Measurements from ENCODE around the gene AKAP14.
"Not testable (repeated sequence)": the region's sequence is repeated elsewhere in the genome, so short reads cannot be mapped to it uniquely, and the experiment has no call there.

AKAP14 gene

GRCh38 chrX:119895843-119896326 lies at the start of gene AKAP14:
Gene AKAP14, plus strand, starts transcription at chrX:119895893. Its CDS starts 7,331 bp downstream, at chrX:119903224.
- peak; percentile 4 for DNase-seq

- peak; percentile 99 for DNase-seq
These were observed 43.0 kb upstream of the AKAP14 start, which contains the start of gene UPF3B for GRCh38 chrX:119852382-119853353. Gene UPF3B, minus strand, starts transcription at chrX:119852963. Its CDS starts 35 bp downstream, at chrX:119852928.

DNA sequence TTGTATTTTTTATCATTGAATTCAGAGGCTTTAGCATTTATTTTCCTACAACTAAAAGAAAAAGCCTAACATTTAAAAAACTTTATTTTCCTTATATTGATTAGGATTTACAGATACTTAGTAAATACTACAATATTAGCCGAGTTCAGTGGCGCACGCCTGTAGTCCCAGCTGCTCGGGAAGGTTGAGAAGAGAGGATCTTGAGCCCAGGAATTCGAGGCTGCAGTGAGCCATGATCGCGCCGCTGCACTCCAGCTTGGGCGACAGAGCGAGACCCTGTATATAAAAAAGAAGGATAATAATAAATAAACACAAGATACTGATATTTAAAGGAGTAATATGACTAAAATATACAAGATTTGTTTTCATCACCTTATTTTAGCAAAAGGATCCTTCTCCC lies 42.2 kb upstream of the AKAP14 start:
- peak; percentile 6 for DNase-seq

DNA sequence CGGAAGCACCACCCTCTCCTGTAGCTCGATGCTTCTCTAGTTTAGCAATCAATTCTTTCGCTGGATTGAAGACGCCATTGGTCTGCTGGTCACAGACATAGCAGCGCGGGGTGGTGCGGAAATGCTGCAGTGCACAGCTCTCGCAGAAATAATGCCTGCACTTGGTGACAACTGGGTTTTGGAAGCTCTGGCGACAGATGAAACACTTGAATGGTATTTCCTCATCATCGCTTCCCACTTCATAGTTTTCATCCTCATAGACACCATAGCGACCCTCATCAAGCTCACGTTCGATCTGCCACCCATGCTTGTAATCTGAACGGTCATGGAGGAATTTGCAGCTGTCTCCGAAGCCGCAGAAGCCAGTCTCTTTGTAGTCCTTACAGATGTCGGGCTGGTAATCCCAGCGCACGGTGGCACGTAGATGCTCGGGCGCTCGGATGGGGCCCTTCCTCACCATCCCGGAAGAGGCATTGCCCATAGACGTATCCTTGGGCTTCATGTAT lies 25.0 kb upstream of the AKAP14 start:
- peak; percentile 35 for DNase-seq

- DNase-seq: no peak
These were observed 24.5 kb upstream of the AKAP14 start for GRCh38 chrX:119871245-119871598.

GRCh38 chrX:119871599-119872395 lies 23.9 kb upstream of the AKAP14 start, which contains the start of the genes NDUFA1 and RNF113A:
Gene NDUFA1, plus strand, starts transcription at chrX:119871832. Its CDS starts 80 bp downstream, at chrX:119871912.
Gene RNF113A, minus strand, starts transcription at chrX:119871733. Its CDS starts 120 bp downstream, at chrX:119871613.
- DNase-seq: peak; percentile 86

DNA sequence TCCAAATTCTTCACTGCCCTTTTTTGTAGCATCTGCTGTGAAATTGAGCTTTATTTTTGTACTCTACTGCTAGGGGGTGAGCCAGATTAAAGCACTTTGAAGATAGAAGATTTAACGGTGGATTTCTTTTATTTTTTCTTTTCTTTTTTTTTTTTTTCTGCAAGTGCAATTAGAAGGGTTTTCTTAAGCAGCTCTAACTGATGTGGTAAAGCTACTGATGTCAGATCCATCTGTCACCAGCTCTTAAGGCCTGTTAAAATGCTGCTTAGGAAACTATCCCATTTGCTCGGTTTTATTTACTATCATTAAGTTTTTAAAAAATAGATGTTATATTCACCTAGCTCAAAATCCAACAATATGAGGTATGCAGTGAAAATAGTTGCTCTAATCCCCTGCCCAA lies 17.0 kb upstream of the AKAP14 start:
- no peak for DNase-seq

DNA sequence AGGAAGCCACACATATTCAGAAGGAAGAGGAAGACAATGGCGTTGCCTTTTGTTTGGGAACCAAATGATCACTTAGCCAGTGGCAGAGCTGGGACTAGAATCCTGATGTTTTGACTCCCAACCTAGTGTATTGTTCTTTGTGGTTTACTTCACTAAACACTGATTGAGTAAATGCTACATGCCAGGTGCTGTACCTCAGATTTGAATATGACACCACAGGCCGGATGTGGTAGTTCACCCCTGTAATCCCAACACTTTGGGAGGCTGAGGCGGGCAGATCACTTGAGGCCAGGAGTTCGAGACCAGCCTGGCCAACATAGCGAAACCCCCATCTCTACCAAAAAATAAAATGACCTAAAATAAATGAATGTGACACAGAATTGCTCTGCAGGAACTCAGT lies 15.6 kb upstream of the AKAP14 start:
- DNase-seq: no peak

DNA sequence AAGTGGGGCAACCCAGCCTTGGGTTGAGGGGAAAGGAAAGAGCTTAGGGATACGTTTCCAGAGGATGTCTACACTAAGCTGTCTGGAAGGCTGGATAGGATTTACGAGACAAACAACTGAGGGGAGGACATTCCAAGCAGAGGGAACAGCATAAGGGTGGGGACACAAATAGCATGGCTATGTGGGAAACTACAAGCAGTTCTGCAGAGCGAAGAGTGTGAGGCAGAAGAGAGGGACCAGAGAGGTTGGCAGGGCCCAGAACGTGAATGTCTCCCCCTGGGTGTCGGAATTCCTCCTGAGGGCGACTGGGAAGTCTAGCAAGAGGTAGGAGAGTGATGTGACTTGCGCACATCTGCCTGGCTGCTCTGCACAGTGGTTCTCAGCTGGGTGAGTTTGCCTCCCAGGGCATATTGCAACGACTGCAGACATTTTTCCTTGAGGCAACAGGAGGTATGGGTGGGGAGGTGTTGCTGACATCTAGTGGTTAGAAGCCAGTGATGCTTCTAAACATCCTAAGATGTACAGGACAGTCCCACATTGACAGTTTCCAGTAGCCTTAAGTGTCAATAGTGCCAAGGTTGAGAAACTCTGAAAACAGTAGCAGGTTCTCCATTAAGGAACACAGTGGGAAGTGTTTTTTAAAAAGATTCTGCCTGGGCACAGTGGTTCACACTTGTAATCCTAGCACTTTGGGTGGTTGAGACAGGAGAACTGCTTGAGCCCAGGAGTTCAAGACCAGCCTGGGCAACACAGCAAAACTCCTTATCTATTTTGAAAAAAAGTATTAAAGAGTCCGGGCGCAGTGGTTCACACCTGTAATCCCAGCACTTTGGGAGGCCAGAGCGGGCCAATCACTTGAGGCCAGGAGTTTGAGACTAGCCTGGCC lies 14.9 kb upstream of the AKAP14 start:
- peak; percentile 33 for DNase-seq

DNA sequence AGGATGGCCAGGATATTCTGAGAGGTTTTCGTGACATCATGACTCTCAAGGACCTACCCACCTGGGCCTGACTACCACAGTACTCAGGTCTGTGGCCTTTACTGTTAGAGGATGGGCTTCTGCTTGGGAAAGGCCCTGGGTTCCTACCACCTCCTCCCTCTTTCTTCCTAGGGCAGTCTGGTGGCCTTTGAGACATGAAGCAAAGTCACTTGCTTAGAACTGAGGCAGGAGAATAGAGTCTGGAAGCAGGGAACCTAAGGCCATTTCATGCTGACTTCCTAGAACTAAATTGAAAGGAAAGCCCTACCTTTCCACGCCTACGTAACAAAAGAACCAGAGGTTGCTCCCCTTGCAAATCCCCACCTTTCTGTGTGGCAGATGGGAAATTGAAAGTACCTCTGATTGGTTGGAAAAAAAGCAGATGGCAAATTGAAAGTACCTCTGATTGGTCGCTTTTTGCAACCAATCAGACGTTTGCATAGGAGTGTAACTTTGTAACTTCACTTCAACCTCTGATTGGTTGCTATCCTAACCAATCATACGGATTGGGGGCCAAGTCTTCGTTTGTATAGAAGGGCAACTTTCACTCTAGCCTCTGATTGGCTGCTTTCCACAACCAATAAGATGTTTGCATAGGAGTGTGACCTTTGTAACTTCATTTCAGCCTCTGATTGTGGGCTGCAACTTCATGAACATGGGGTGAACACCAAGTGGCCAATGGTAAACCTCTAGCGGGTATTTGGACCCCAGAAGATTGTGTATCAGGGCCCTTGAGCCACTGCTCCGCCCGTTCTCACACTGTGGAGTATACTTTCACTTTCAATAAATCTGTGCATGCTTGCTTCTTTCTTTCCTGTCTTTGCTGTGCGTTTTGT lies 9.9 kb upstream of the AKAP14 start:
- DNase-seq: no peak

- peak; percentile 10 for DNase-seq
These were observed 7.8 kb upstream of the AKAP14 start for GRCh38 chrX:119887721-119888425.

GRCh38 chrX:119890626-119891025 lies 5.1 kb upstream of the AKAP14 start:
- not testable (repeated sequence) for DNase-seq

- DNase-seq: not testable (repeated sequence)
These were observed 3.6 kb upstream of the AKAP14 start for GRCh38 chrX:119891961-119892692.

GRCh38 chrX:119899125-119899524 lies 3.4 kb downstream of the AKAP14 start:
- DNase-seq: no peak

GRCh38 chrX:119900976-119901375 lies 5.3 kb downstream of the AKAP14 start:
- DNase-seq: no peak

DNA sequence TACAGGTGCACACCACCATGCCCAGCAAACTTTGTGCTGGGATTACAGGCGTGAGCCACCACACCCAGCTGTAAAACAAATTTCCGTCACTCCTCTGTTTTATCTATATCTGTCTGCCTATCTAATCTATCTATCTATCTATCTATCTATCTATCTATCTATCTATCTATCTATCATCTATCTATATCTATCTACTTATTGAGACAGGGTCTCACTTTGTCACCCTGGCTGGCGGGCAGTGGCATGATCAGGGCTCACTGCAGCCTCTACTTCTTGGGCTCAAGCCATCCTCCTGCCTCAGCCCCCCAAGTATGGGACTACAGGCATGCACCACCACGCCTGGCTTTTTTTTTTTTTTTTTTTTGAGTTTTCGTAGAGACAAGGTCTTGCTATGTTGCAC lies 20.6 kb downstream of the AKAP14 start:
- DNase-seq: no peak

DNA sequence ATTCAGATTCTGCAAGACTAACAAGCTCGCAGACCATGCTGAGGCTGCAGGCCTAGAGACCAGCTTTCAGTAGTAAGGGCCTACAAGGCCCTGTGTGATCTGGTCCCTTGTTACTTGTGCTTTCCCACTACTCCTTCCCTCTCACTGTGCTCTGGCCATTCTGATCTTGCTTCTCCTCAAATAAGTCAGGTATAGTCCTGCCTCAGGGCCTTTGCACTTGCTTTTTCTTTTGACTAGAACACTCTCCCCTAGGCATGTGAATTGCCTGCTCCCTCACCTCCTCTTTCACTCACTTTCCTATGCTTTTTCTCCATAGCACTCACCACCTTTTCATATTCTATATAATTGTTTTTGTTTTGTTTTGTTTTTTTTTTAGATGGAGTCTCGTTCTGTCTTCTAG lies 22.2 kb downstream of the AKAP14 start:
- DNase-seq: no peak

DNA sequence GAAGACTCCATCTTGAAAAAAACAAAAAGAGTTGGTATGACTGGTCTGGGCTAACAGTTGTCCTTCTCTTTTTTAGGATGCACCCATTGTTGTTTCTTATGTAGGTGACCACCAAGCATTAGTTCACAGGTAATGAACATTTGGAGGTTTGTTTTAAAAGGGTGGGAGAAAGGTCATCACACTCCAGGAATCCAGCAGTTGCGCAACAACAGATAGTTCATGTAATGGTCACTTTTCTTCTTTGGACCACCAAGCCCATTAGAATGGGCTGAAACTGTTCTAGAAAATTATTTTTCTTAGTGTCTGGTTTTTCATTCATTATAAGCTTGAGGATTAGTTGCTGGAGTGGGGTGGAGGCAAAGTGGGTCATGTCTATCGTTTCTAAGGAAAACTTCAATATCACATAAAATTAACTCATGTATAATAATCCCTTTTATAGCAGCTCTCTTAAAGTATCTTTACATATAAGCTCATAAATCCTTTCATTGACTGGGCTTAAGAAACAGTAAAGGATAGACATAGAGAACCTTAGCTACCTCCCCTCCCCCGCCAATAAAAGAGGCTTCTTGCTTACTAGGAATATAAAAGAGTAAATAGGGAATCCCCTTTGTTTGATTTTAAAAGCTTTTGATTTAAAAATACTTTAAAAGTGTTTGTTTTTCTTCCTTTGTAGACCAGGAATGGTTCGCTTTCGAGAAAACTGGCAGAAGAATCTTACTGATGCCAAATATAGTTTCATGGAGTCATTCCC lies 24.3 kb downstream of the AKAP14 start:
- DNase-seq: no peak

DNA sequence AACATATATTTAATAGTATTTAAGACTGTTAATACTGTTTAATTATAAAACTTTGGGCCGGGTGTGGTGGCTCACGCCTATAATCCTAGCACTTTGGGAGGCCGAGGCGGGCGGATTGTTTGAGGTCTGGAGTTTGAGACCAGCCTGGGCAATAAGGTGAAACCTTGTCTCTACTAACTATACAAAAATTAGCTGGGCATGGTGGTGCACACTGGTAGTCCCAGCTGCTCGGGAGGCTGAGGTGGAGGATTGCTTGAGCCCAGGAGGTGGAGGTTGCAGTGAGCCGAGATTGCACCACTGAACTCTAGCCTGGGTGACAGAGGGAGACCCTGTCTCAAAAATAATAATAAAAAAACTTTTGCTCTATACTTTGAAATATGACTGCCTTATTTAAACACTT lies 26.7 kb downstream of the AKAP14 start:
- DNase-seq: not testable (repeated sequence)

All from NCI-H146 (cell line).